Natural killer cell (primary cell): Measurements from ENCODE around the gene YTHDF1. TPM values are rescaled to one million over a fixed set of nuclear protein-coding genes. Genes with fewer than 3 reads are reported as not detected.

Experiments used
- ATAC-seq, 3 donors: fragments of 150-1000 bp in 2 of 3; fragments of 200-7000 bp in 1 of 3; cut with Tn5 transposase; 1 replicate in 1 of 3; 2 replicates in 2 of 3; pipeline ENCODE4 v1.10.0; 2021; ENCODE audit warnings: mild to moderate bottlenecking in 2 of 3, moderate library complexity in 2 of 3
- DNase-seq, 2 donors: peaks; one replicate each; pipeline versions ENCODE4 v3.0.0 to v3.0.0-alpha.2; 2013 to 2021; ENCODE audit warnings: mixed read lengths in 1 of 2
- H3K27ac ChIP-seq: one replicate; pipeline ENCODE4 v1.5.1; 2013; ENCODE audit warnings: mild to moderate bottlenecking, low read length
- H3K27me3 ChIP-seq: one replicate; pipeline ENCODE4 v1.6.1; 2013; ENCODE audit warnings: low read length; ENCODE audit not compliant: control insufficient read depth, insufficient read depth
- H3K36me3 ChIP-seq: one replicate; pipeline ENCODE4 v1.6.1; 2013; ENCODE audit warnings: low read length; ENCODE audit not compliant: control insufficient read depth, insufficient read depth
- H3K4me1 ChIP-seq: one replicate; pipeline ENCODE4 v1.6.1; 2013; ENCODE audit warnings: low read length; ENCODE audit not compliant: control insufficient read depth, insufficient read depth
- H3K4me3 ChIP-seq: one replicate; pipeline ENCODE4 v1.5.1; 2013; ENCODE audit warnings: low read length
- H3K9me3 ChIP-seq: one replicate; pipeline ENCODE4 v1.6.1; 2013; ENCODE audit warnings: low read length; ENCODE audit not compliant: control insufficient read depth, insufficient read depth
- H3K27ac Mint-ChIP-seq, 2 donors: one replicate each; pipeline ENCODE4 v1.8.0; 2022; ENCODE audit warnings: mild to moderate bottlenecking in 2 of 2, mixed read lengths in 2 of 2, moderate library complexity in 1 of 2
- H3K27me3 Mint-ChIP-seq, 2 donors: one replicate each; pipeline ENCODE4 v1.8.0; 2022; ENCODE audit warnings: low read depth in 2 of 2, mixed read lengths in 2 of 2
- H3K36me3 Mint-ChIP-seq: one replicate; pipeline ENCODE4 v1.8.0; 2022; ENCODE audit warnings: mixed read lengths
- H3K4me1 Mint-ChIP-seq, 2 donors: one replicate each; pipeline ENCODE4 v1.8.0; 2022; ENCODE audit warnings: mixed read lengths in 2 of 2
- H3K4me3 Mint-ChIP-seq: one replicate; pipeline ENCODE4 v1.8.0; 2022; ENCODE audit warnings: mild to moderate bottlenecking, moderate library complexity, mixed read lengths
- H3K9me3 Mint-ChIP-seq, 2 donors: one replicate each; pipeline ENCODE4 v1.8.0; 2022; ENCODE audit warnings: mixed read lengths in 2 of 2
- CTCF ChIP-seq: fragments of 200-600 bp; IDR thresholded peaks from one replicate; pipeline ENCODE4 v1.8.0; 2022; ENCODE audit warnings: antibody characterized with exemption
- WGBS: methylation state at CpG from one replicate; pipeline ENCODE4 v1.1.7; 2013; ENCODE audit warnings: missing lambda C conversion rate; ENCODE audit not compliant: insufficient coverage; 5-methylcytosine and 5-hydroxymethylcytosine counted together
- intact Hi-C: fragments of 100-400 bp; cut with micrococcal nuclease; formaldehyde crosslinking; loops from one replicate; pipeline ENCODE4 v1.14.2; 2022
- total RNA-seq, 4 donors: library from RNA; stranded (reverse); fragments of 120-200 nt in 1 of 4; gene quantifications; one replicate each; pipeline versions ENCODE4 v1.2.3 to v1.2.4, GENCODE V29; 2013 to 2022

YTHDF1 gene
- total RNA-seq, 3 donors from 2014 or later (not counting 1 experiment from before 2014, with no cell fraction given): 39.1 to 43.1 (median 41.0) TPM

DNA sequence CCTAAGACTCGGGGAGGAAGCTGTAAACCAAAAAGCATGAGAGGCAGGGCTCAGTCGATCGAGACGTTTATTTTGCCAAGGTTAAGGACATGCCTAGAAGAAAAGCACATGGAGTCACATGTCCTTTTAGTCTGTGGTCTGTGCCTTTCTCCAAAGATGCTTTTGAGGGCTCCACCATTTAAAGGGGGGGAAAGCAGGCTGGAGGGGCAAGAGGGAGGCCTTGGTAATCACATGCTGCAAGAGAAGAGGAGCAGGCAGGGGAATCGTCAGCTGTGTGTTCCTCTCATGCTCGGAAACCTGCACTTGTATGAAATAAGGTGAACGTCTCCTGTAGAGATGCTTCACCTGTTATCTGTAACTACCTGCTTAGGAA lies 9.1 kb upstream of the YTHDF1 start:
- H3K36me3 Mint-ChIP-seq: no peaks in the 10 kb centered on the region
- 44% methylated on average over 7 of the region's 7 CpGs for WGBS

DNA sequence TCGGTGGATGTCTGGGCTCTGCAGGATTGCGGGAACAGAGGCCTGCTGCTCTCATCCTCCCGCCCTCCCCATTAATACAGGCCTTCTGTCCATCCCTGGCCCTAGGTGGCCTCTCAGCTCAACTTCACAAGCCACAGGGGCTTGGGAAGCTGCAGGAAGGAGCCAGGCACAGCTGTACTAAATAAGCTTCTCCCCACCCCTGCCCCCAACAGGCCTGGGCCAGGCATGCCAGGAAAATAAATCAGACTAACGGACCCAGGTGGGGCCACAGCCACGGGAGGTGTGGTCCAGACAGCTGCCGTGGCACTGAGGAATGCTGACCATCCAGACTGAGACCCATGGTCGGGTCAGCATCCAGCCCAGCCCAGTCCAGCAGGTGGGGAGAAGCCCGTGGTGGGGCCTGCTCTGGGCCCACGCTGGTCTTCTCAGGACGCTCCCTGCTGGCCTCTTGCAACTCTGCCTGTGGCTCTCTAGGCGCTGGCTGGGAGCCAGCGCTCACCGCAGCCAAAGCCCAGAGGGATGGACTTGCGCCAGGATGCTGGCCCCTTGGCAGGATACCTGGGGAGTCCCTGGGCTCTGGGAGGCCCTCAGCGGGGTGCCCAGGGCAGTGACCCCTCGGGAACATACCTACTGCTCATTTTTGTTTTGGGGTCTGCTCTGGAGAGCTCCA lies 8.6 kb upstream of the YTHDF1 start:
- no peaks in the 10 kb centered on the region for H3K36me3 Mint-ChIP-seq
- no peak for TF ChIP-seq CTCF
- peaks cover 8 to 17% of the 10 kb centered on the region in 2 donors for H3K27me3 Mint-ChIP-seq
- no peak overlapping the region for H3K4me3 ChIP-seq
- H3K9me3 Mint-ChIP-seq: no peaks in the 10 kb centered on the region
- no peaks in the 10 kb centered on the region for H3K9me3 ChIP-seq
- no peaks in the 10 kb centered on the region for H3K4me1 Mint-ChIP-seq
- no peak for DNase-seq
- H3K27ac ChIP-seq: no peak overlapping the region
- H3K4me3 Mint-ChIP-seq: no peak overlapping the region
- no peak overlapping the region for H3K27ac Mint-ChIP-seq
- H3K36me3 ChIP-seq: no peaks in the 10 kb centered on the region
- ATAC-seq: no peak
- intact Hi-C loops: no loop called here
- H3K27me3 ChIP-seq: peaks cover 8% of the 10 kb centered on the region
- no peaks in the 10 kb centered on the region for H3K4me1 ChIP-seq
- WGBS: 49% methylated on average over 16 of the region's 16 CpGs

More for the DNA sequence above, 9.1 kb upstream of the YTHDF1 start:
- Histone ChIP-seq H3K36me3 (no peaks in the 10 kb centered on the region), H3K4me3 (no peak overlapping the region), H3K9me3 (no peaks in the 10 kb centered on the region), H3K27ac (no peak overlapping the region), H3K27me3 (peaks cover 10% of the 10 kb centered on the region), H3K4me1 (no peaks in the 10 kb centered on the region)
- Mint-ChIP-seq H3K4me3 (no peak overlapping the region), H3K4me1 (no peaks in the 10 kb centered on the region), H3K27ac (no peak overlapping the region), H3K9me3 (no peaks in the 10 kb centered on the region), H3K27me3 (peaks cover 13 to 20% of the 10 kb centered on the region in 2 donors)
- ATAC-seq (no peak), DNase-seq (no peak)
- TF ChIP-seq CTCF: no peak
- intact Hi-C loops: no loop called here

- Histone ChIP-seq H3K9me3 (no peaks in the 10 kb centered on the region), H3K4me1 (no peaks in the 10 kb centered on the region), H3K27ac (no peak overlapping the region), H3K27me3 (peaks cover 1% of the 10 kb centered on the region), H3K4me3 (no peak overlapping the region), H3K36me3 (no peaks in the 10 kb centered on the region)
- H3K4me1 Mint-ChIP-seq: no peaks in the 10 kb centered on the region
- no peak overlapping the region for H3K27ac Mint-ChIP-seq
- no peak for TF ChIP-seq CTCF
- WGBS: 81% methylated on average over 5 of the region's 6 CpGs
- H3K27me3 Mint-ChIP-seq: peaks cover under 1 to 10% of the 10 kb centered on the region in 2 donors
- DNase-seq: no peak
- intact Hi-C loops: no loop called here
- no peaks in the 10 kb centered on the region for H3K36me3 Mint-ChIP-seq
- H3K9me3 Mint-ChIP-seq: no peaks in the 10 kb centered on the region
- no peak overlapping the region for H3K4me3 Mint-ChIP-seq
- no peak for ATAC-seq
Measured at GRCh38 chr20:63223826-63224207, 7.9 kb upstream of the YTHDF1 start.
